Breast epithelium (tissue), 4 donors: ENCODE data around the gene SLX4IP. TPM values are rescaled to one million over a fixed set of nuclear protein-coding genes. Genes with fewer than 3 reads are reported as not detected.
"Not testable (repeated sequence)": the region's sequence is repeated elsewhere in the genome, so short reads cannot be mapped to it uniquely, and the experiment has no call there.

Experiments used
- DNase-seq, 2 donors: peaks; one replicate each; pipeline ENCODE4 v3.0.0-alpha.2; 2019; ENCODE audit warnings: low spot score in 2 of 2
- H3K27ac ChIP-seq, 2 donors: fragments of 200-600 bp; sonication (generic) in 1 of 2; one replicate each; pipeline ENCODE4 v1.5.1; 2016 to 2019; ENCODE audit warnings: mild to moderate bottlenecking in 1 of 2
- H3K27me3 ChIP-seq, 2 donors: fragments of 200-600 bp; sonication (generic) in 1 of 2; one replicate each; pipeline versions ENCODE4 v1.5.1 to v1.6.0; 2017 to 2019; ENCODE audit warnings: control low read depth in 1 of 2, mild to moderate bottlenecking in 1 of 2
- H3K36me3 ChIP-seq: fragments of 200-600 bp; one replicate; pipeline ENCODE4 v1.5.1; 2019
- H3K4me1 ChIP-seq, 2 donors: fragments of 200-600 bp; sonication (generic); one replicate each; pipeline ENCODE4 v1.5.1; 2016 to 2019; ENCODE audit warnings: control low read depth in 1 of 2
- H3K4me3 ChIP-seq, 3 donors: fragments of 200-600 bp; sonication (generic); 1 replicate in 2 of 3; 2 replicates in 1 of 3; pipeline ENCODE4 v1.5.1; 2016 to 2019; ENCODE audit warnings: mild to moderate bottlenecking in 3 of 3, moderate library complexity in 2 of 3
- H3K9me3 ChIP-seq, 2 donors: fragments of 200-600 bp; sonication (generic) in 1 of 2; one replicate each; pipeline ENCODE4 v1.5.1; 2016 to 2019; ENCODE audit warnings: control low read depth in 1 of 2
- CTCF ChIP-seq, 3 donors: fragments of 450-650 bp; IDR thresholded peaks; one replicate each; pipeline ENCODE4 v1.5.1; 2016 to 2017; ENCODE audit warnings: antibody characterized with exemption in 3 of 3, mild to moderate bottlenecking in 3 of 3, moderate library complexity in 3 of 3
- POLR2A ChIP-seq: fragments of 450-650 bp; IDR thresholded peaks from one replicate; pipeline ENCODE4 v1.6.1; 2016; ENCODE audit warnings: antibody characterized with exemption, mild to moderate bottlenecking, moderate library complexity
- POLR2AphosphoS5 ChIP-seq, 3 donors: sonication (generic); formaldehyde crosslinking; IDR thresholded peaks; one replicate each; pipeline ENCODE4 v1.6.1; 2017; ENCODE audit warnings: antibody characterized with exemption in 3 of 3
- intact Hi-C: fragments of 100-400 bp; cut with DNase I; formaldehyde crosslinking; loops from one replicate; pipeline ENCODE4 v1.15.1; 2023; ENCODE audit warnings: low total_unique reads
- total RNA-seq, 3 donors: library from RNA; depleted of rRNA; stranded (reverse); fragments of >200 nt; gene quantifications; one replicate each; pipeline ENCODE4 v1.1.0, GENCODE V29; 2016

Gene SLX4IP
- total RNA-seq, 3 donors from 2014 or later, result 4.2 to 6.9 (median 5.9) TPM

- TF ChIP-seq CTCF (IDR thresholded peaks at IDR 0.05) (no peak), POLR2A (no peak), POLR2AphosphoS5 (IDR thresholded peaks at IDR 0.05) (no peak)
- Histone ChIP-seq H3K4me1 (no peaks in the 10 kb centered on the region), H3K27me3 (no peaks in the 10 kb centered on the region), H3K27ac (peak overlapping the region; percentile 40 to 83), H3K9me3 (no peaks in the 10 kb centered on the region), H3K36me3 (no peaks in the 10 kb centered on the region), H3K4me3 (no peak overlapping the region)
- DNase-seq, result no peak
- intact Hi-C loops, result no loop called here
Observed at GRCh38 chr20:10605547-10606195, 170.6 kb downstream of the SLX4IP start.

- no peak overlapping the region for H3K4me3 ChIP-seq
- H3K27me3 ChIP-seq, result no peaks in the 10 kb centered on the region
- no peaks in the 10 kb centered on the region for H3K4me1 ChIP-seq
- H3K9me3 ChIP-seq, result no peaks in the 10 kb centered on the region
- intact Hi-C loops, result no loop called here
- DNase-seq, result no peak
- H3K27ac ChIP-seq, result peak overlapping the region; percentile 72 to 94
- TF ChIP-seq CTCF (IDR thresholded peaks at IDR 0.05), result no peak
- TF ChIP-seq POLR2AphosphoS5 (IDR thresholded peaks at IDR 0.05), result peak in 1 of 3 donors; percentile 53
- no peak for TF ChIP-seq POLR2A
- no peaks in the 10 kb centered on the region for H3K36me3 ChIP-seq
Observed at GRCh38 chr20:10609276-10609675, 174.2 kb downstream of the SLX4IP start.

- Histone ChIP-seq H3K4me1 (no peaks in the 10 kb centered on the region), H3K27ac (peak overlapping the region; percentile 72 to 94), H3K9me3 (no peaks in the 10 kb centered on the region), H3K4me3 (no peak overlapping the region), H3K27me3 (no peaks in the 10 kb centered on the region), H3K36me3 (no peaks in the 10 kb centered on the region)
- intact Hi-C loops, result no loop called here
- DNase-seq, result no peak
- TF ChIP-seq CTCF (IDR thresholded peaks at IDR 0.05), result no peak
- no peak for TF ChIP-seq POLR2AphosphoS5 (IDR thresholded peaks at IDR 0.05)
- no peak for TF ChIP-seq POLR2A
Observed at GRCh38 chr20:10609770-10610169, 174.7 kb downstream of the SLX4IP start.

- peak overlapping the region; percentile 72 to 76 for H3K27ac ChIP-seq
- no peaks in the 10 kb centered on the region for H3K36me3 ChIP-seq
- no peak for DNase-seq
- H3K4me1 ChIP-seq, result no peaks in the 10 kb centered on the region
- intact Hi-C loops, result no loop called here
- no peaks in the 10 kb centered on the region for H3K27me3 ChIP-seq
- no peak for TF ChIP-seq CTCF (IDR thresholded peaks at IDR 0.05)
- TF ChIP-seq POLR2AphosphoS5 (IDR thresholded peaks at IDR 0.05), result no peak
- no peak for TF ChIP-seq POLR2A
- H3K9me3 ChIP-seq, result no peaks in the 10 kb centered on the region
- H3K4me3 ChIP-seq, result no peak overlapping the region
Observed at GRCh38 chr20:10610251-10610650, 175.1 kb downstream of the SLX4IP start.

DNA sequence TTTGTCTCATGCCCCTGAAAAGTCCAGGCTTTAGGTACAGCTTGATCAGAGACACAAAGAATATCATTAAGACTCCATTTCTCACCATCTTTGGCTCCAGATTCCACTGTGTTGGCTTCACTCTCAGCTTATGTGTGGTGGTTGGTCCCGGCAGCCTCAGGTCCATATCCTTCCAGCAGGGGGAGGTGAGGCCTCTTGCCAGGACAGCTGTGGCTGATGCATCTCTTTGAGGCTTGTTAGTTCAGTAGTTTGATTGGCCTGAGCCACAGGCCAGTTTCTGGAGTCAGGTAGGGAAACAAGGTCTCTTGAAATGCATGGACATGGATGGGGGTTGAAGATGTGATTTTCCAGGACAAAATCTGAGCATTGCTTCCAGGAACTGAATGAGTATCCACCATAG lies 176.3 kb downstream of the SLX4IP start:
- Histone ChIP-seq H3K9me3 (no peaks in the 10 kb centered on the region), H3K27me3 (no peaks in the 10 kb centered on the region), H3K4me3 (no peak overlapping the region), H3K27ac (no peak overlapping the region), H3K36me3 (no peaks in the 10 kb centered on the region), H3K4me1 (no peaks in the 10 kb centered on the region)
- intact Hi-C loops, result no loop called here
- TF ChIP-seq CTCF (IDR thresholded peaks at IDR 0.05), result peak in 2 of 3 donors; percentile 19 to 27
- no peak for TF ChIP-seq POLR2A
- no peak for TF ChIP-seq POLR2AphosphoS5 (IDR thresholded peaks at IDR 0.05)
- DNase-seq, result no peak

- DNase-seq, H3K4me3 ChIP-seq, H3K4me1 ChIP-seq, H3K36me3 ChIP-seq, H3K27ac ChIP-seq, H3K27me3 ChIP-seq, intact Hi-C loops, H3K9me3 ChIP-seq: not testable (repeated sequence)
Observed at GRCh38 chr20:10613426-10613825, 178.3 kb downstream of the SLX4IP start.
